HepG2 (cell line): Measurements from ENCODE around the gene KIF22. TPM values are rescaled to one million over a fixed set of nuclear protein-coding genes. Genes with fewer than 3 reads are reported as not detected.

Experiments used
- AKAP8 ChIP-seq: sonication (generic); formaldehyde crosslinking; IDR thresholded peaks from 2 replicates; pipeline ENCODE4 v1.5.1; 2020; ENCODE audit warnings: mild to moderate bottlenecking, missing genetic modification reagents
- CEBPG ChIP-seq: IDR thresholded peaks from 2 replicates; pipeline ENCODE4 v1.6.1; 2016
- ELF1 ChIP-seq: sonication (generic); formaldehyde crosslinking; IDR thresholded peaks from 2 replicates; pipeline ENCODE4 v1.4.0; 2020; ENCODE audit warnings: missing genetic modification reagents
- GLI4 ChIP-seq: sonication (generic); formaldehyde crosslinking; IDR thresholded peaks from 2 replicates; pipeline ENCODE4 v1.5.1; 2020; ENCODE audit warnings: missing genetic modification reagents, mild to moderate bottlenecking, moderate library complexity, borderline replicate concordance
- ISX ChIP-seq: sonication (generic); formaldehyde crosslinking; conservative IDR thresholded peaks from 2 replicates; pipeline ENCODE4 v1.5.0; 2020; ENCODE audit warnings: missing genetic modification reagents
- NRL ChIP-seq: sonication (generic); formaldehyde crosslinking; IDR thresholded peaks from 2 replicates; pipeline ENCODE4 v1.5.0; 2020; ENCODE audit warnings: missing genetic modification reagents, mild to moderate bottlenecking, moderate library complexity, borderline replicate concordance
- RORA ChIP-seq: sonication (generic); formaldehyde crosslinking; IDR thresholded peaks from 2 replicates; pipeline ENCODE4 v1.5.0; 2020; ENCODE audit warnings: mild to moderate bottlenecking, missing genetic modification reagents, moderate library complexity
- SIX1 ChIP-seq: sonication (generic); formaldehyde crosslinking; IDR thresholded peaks from 2 replicates; pipeline ENCODE4 v1.4.0; 2020; ENCODE audit warnings: missing genetic modification reagents, borderline replicate concordance
- SKI ChIP-seq: fragments of 450-650 bp; IDR thresholded peaks from one replicate; pipeline ENCODE4 v1.6.1; 2018; ENCODE audit warnings: mild to moderate bottlenecking; ENCODE audit not compliant: partially characterized antibody
- SMARCC2 ChIP-seq: fragments of 450-650 bp; IDR thresholded peaks from 2 replicates; pipeline ENCODE4 v1.6.1; 2017; ENCODE audit warnings: antibody characterized with exemption, mild to moderate bottlenecking
- SMARCE1 ChIP-seq: fragments of 450-650 bp; IDR thresholded peaks from 2 replicates; pipeline ENCODE4 v1.6.1; 2017; ENCODE audit warnings: borderline replicate concordance
- SOX13 ChIP-seq, 3 experiments: fragments of 450-650 bp in 1 of 3; sonication (generic) in 1 of 3; formaldehyde crosslinking in 1 of 3; IDR thresholded peaks in 2 of 3; conservative IDR thresholded peaks in 1 of 3; 2 replicates each; pipeline versions ENCODE4 v1.5.0 to v1.6.1; 2016 to 2020; ENCODE audit warnings: antibody characterized with exemption in 1 of 3, mild to moderate bottlenecking in 1 of 3, missing compliant biosample characterization in 1 of 3, missing genetic modification reagents in 1 of 3, moderate library complexity in 1 of 3
- SPEN ChIP-seq: sonication (generic); formaldehyde crosslinking; IDR thresholded peaks from 2 replicates; pipeline ENCODE4 v1.5.1; 2020; ENCODE audit warnings: low read depth, mild to moderate bottlenecking, missing genetic modification reagents
- ZBTB38 ChIP-seq: sonication (generic); formaldehyde crosslinking; IDR thresholded peaks from 2 replicates; pipeline ENCODE4 v1.5.1; 2020; ENCODE audit warnings: mild to moderate bottlenecking, missing genetic modification reagents
- ZC3H4 ChIP-seq: sonication (generic); formaldehyde crosslinking; IDR thresholded peaks from 2 replicates; pipeline ENCODE4 v1.4.0; 2020; ENCODE audit warnings: missing genetic modification reagents, borderline replicate concordance
- ZFP36L1 ChIP-seq: sonication (generic); formaldehyde crosslinking; IDR thresholded peaks from 2 replicates; pipeline ENCODE4 v1.8.0; 2022; ENCODE audit warnings: mild to moderate bottlenecking, missing genetic modification reagents, moderate library complexity
- ZMYM3 ChIP-seq: sonication (generic); formaldehyde crosslinking; IDR thresholded peaks from 2 replicates; pipeline ENCODE4 v1.5.1; 2020; ENCODE audit warnings: mild to moderate bottlenecking, missing genetic modification reagents
- ZNF143 ChIP-seq: sonication (generic); formaldehyde crosslinking; IDR thresholded peaks from 2 replicates; pipeline ENCODE4 v1.4.0; 2020; ENCODE audit warnings: missing genetic modification reagents
- ZNF430 ChIP-seq: sonication (generic); formaldehyde crosslinking; IDR thresholded peaks from 2 replicates; pipeline ENCODE4 v1.9.0; 2021; ENCODE audit warnings: mild to moderate bottlenecking, missing genetic modification reagents
- ZNF614 ChIP-seq: IDR thresholded peaks from 2 replicates; pipeline ENCODE4 v1.6.1; 2018; ENCODE audit warnings: missing biosample characterization, missing genetic modification reagents, inconsistent platforms, borderline replicate concordance
- ZNF678 ChIP-seq: sonication (generic); formaldehyde crosslinking; IDR thresholded peaks from 2 replicates; pipeline ENCODE4 v1.4.0; 2020; ENCODE audit warnings: mild to moderate bottlenecking, missing genetic modification reagents
- ZNF768 ChIP-seq: sonication (generic); formaldehyde crosslinking; IDR thresholded peaks from 2 replicates; pipeline ENCODE4 v1.4.0; 2020; ENCODE audit warnings: missing genetic modification reagents
- ZNF788 ChIP-seq: sonication (generic); formaldehyde crosslinking; IDR thresholded peaks from 2 replicates; pipeline ENCODE4 v1.5.0; 2020; ENCODE audit warnings: mild to moderate bottlenecking, missing genetic modification reagents, borderline replicate concordance
- polyA plus RNA-seq, 8 experiments: library from polyadenylated mRNA; depleted of rRNA in 3 of 8; stranded (reverse) in 7 of 8; unstranded in 1 of 8; fragments of >200 nt; fragmentation: Illumina TruSeq in 4 of 8; extraction: Trizol in 4 of 8; gene quantifications; 2 replicates each; pipeline versions ENCODE4 v1.2.1 to v1.2.3, GENCODE V29; 2011 to 2016; ENCODE audit warnings: low read depth in 4 of 8, missing spikeins in 1 of 8, mixed read lengths in 1 of 8; ENCODE audit not compliant: insufficient read depth in 1 of 8
- total RNA-seq, 5 experiments: library from RNA; depleted of rRNA; stranded (reverse); fragments of >200 nt; fragmentation: Illumina TruSeq; extraction: Trizol; gene quantifications; 2 replicates each; pipeline ENCODE4 v1.2.3, GENCODE V29; 2016; ENCODE audit warnings: low read depth in 1 of 5
- TF ChIP-seq, protein P1 (sequence below): sonication (generic); formaldehyde crosslinking; IDR thresholded peaks from 2 replicates; pipeline ENCODE4 v1.4.0; 2020; ENCODE audit warnings: mild to moderate bottlenecking, missing genetic modification reagents, borderline replicate concordance
- TF ChIP-seq, protein P2 (sequence below): sonication (generic); formaldehyde crosslinking; IDR thresholded peaks from 2 replicates; pipeline ENCODE4 v1.8.0; 2022; ENCODE audit warnings: missing genetic modification reagents, mild to moderate bottlenecking, inconsistent platforms, borderline replicate concordance
- TF ChIP-seq, protein P3 (sequence below): sonication (generic); formaldehyde crosslinking; IDR thresholded peaks from 2 replicates; pipeline ENCODE4 v1.5.0; 2020; ENCODE audit warnings: mild to moderate bottlenecking, missing genetic modification reagents

Gene KIF22
- total and polyA plus RNA-seq, 2 of the 13 experiments (the other 11 are each of a cell fraction or from before 2014, with no cell fraction given) = 95.8 to 118 TPM

DNA sequence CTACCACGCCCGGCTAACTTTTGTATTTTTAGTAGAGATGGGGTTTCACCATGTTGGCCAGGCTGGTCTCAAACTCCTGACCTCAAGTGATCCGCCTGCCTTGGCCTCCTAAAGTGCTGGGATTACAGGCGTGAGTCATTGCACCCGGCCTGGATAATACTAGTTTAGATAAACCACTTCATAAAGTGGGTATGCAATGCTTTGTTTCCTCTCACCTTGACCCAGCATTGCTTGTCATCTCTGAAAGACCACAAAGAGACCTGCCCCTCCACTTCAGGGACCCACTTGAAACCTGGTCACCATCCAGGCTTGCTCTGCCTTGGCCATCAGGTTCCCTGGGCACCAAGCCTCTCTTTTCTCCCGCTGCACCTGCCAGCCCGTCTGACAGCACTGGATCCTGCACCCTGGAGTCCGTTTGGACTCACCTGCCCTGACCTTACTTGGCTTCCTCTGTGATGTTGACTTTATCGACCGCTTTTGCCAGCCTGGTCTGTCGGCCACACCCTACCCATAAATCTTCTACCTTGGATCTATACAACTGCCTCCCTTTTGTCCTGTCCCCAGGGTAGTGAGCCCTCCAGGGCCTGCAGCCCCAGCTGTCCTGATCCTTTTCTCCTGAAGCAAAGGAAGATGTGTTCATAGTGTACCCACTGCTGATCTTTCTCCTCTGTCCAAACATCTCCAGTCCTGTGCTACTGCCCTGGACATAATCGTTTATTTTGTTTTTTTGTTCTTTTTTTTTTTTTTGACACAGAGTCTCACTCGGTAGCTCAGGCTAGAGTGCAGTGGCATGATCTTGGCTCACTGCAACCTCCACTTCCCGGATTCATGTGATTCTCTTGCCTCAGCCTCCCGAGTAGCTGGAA lies 25.2 kb upstream of the KIF22 start (continued):
- TF ChIP-seq, protein P1, sequence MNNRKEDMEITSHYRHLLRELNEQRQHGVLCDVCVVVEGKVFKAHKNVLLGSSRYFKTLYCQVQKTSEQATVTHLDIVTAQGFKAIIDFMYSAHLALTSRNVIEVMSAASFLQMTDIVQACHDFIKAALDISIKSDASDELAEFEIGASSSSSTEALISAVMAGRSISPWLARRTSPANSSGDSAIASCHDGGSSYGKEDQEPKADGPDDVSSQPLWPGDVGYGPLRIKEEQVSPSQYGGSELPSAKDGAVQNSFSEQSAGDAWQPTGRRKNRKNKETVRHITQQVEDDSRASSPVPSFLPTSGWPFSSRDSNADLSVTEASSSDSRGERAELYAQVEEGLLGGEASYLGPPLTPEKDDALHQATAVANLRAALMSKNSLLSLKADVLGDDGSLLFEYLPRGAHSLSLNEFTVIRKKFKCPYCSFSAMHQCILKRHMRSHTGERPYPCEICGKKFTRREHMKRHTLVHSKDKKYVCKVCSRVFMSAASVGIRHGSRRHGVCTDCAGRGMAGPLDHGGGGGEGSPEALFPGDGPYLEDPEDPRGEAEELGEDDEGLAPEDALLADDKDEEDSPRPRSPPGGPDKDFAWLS (CRISPR knock-in tag) = no peak; the same call in 1 of the 2 replicates
- TF ChIP-seq ZBTB38 (CRISPR knock-in tag) = peak; percentile 84
- TF ChIP-seq CEBPG (CRISPR knock-in tag) = peak; percentile 56; the same call in 1 of the 2 replicates
- TF ChIP-seq ZFP36L1 = 0 out of 2 replicates have a peak, but pooled peaks have one; percentile 56
- TF ChIP-seq GLI4 (CRISPR knock-in tag) = no peak
- no peak for TF ChIP-seq ZNF678 (CRISPR knock-in tag)
- no peak for TF ChIP-seq ZNF768 (CRISPR knock-in tag)
- TF ChIP-seq, protein P2, sequence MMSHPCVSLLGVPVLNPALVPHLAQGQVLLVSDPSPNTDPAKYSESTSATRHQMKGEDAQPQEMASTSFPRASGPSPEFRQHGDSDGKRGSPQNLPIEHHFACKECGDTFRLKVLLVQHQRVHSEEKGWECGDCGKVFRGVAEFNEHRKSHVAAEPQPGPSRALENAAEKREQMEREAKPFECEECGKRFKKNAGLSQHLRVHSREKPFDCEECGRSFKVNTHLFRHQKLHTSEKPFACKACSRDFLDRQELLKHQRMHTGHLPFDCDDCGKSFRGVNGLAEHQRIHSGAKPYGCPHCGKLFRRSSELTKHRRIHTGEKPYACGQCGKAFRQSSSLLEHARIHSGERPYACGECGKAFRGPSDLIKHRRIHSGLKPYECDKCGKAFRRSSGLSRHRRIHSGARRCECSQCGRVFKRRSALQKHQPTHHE = 0 out of 2 replicates have a peak, but pooled peaks have one; percentile 81
- TF ChIP-seq ZNF143 (CRISPR knock-in tag) = peak; percentile 78
- TF ChIP-seq NRL = peak; percentile 63; the same call in 1 of the 2 replicates
- peak; percentile 90 for TF ChIP-seq SKI
- no peak for TF ChIP-seq ZNF614 (CRISPR knock-in tag)
- TF ChIP-seq ELF1 = no peak
- no peak for TF ChIP-seq ISX
- TF ChIP-seq ZMYM3 (CRISPR knock-in tag) = peak; percentile 98
- peak; percentile 96; the same call in 1 of the 2 replicates for TF ChIP-seq ZNF788 (CRISPR knock-in tag)
- TF ChIP-seq ZNF430 (CRISPR knock-in tag) = peak; percentile 52; the same call in 1 of the 2 replicates
- TF ChIP-seq, protein P3, sequence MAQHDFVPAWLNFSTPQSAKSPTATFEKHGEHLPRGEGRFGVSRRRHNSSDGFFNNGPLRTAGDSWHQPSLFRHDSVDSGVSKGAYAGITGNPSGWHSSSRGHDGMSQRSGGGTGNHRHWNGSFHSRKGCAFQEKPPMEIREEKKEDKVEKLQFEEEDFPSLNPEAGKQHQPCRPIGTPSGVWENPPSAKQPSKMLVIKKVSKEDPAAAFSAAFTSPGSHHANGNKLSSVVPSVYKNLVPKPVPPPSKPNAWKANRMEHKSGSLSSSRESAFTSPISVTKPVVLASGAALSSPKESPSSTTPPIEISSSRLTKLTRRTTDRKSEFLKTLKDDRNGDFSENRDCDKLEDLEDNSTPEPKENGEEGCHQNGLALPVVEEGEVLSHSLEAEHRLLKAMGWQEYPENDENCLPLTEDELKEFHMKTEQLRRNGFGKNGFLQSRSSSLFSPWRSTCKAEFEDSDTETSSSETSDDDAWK (CRISPR knock-in tag) = no peak
- no peak for TF ChIP-seq RORA (CRISPR knock-in tag)
- TF ChIP-seq SPEN = peak; percentile 80; the same call in 1 of the 2 replicates
- TF ChIP-seq AKAP8 = no peak
- no peak for TF ChIP-seq ZC3H4
- peak; percentile 40; the same call in 1 of the 2 replicates for TF ChIP-seq SMARCE1
- 0 out of 2 replicates have a peak, but pooled peaks have one; percentile 66 for TF ChIP-seq SIX1
- peak; percentile 73; the same call in 1 of the 2 replicates for TF ChIP-seq SOX13 (IDR thresholded peaks at IDR 0.05)
- peak in 1 of 2 experiments; percentile 93; a peak in 2 of 4 replicates for TF ChIP-seq SOX13 (CRISPR knock-in tag; conservative IDR thresholded peaks at IDR 0.05 in 1 of 2, IDR thresholded peaks at IDR 0.05 in 1 of 2)
- 0 out of 2 replicates have a peak, but pooled peaks have one; percentile 57 for TF ChIP-seq SMARCC2
